GM21367 (cell line): Measurements from ENCODE around the gene HOXC5.
"Not testable (repeated sequence)": the region's sequence is repeated elsewhere in the genome, so short reads cannot be mapped to it uniquely, and the experiment has no call there.

Experiments used
- ATAC-seq: cut with Tn5 transposase; IDR thresholded peaks from one replicate; pipeline ENCODE4 v1.9.1; 2021; ENCODE audit not compliant: unreplicated experiment

The HOXC5 gene

DNA sequence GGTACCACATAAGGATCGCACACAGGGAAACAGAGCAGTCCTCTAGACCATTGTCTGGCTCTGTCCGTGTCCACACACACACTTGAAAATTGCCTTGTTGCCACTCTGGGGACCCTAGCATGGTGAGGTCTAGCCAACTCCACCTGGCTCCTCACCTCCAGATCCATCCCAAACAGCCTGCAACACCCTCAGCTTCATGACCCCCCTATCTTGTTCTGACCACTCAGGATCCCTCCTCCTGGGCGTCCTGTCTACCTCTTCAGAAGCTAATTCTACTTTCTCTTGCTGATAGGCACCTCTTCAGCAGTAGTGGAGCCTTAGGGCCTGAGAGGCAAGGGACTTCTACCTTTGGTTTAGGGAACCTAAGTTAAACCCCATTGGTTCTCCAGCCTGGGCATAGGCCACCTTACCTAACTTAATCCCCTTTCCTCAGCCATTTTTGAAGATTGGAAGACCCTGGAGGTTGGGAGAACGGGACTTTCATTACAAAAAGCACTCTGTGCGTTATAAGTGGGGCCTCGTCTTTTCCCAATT, 697 bp upstream of the HOXC5 start:
- ATAC-seq = no peak

DNA sequence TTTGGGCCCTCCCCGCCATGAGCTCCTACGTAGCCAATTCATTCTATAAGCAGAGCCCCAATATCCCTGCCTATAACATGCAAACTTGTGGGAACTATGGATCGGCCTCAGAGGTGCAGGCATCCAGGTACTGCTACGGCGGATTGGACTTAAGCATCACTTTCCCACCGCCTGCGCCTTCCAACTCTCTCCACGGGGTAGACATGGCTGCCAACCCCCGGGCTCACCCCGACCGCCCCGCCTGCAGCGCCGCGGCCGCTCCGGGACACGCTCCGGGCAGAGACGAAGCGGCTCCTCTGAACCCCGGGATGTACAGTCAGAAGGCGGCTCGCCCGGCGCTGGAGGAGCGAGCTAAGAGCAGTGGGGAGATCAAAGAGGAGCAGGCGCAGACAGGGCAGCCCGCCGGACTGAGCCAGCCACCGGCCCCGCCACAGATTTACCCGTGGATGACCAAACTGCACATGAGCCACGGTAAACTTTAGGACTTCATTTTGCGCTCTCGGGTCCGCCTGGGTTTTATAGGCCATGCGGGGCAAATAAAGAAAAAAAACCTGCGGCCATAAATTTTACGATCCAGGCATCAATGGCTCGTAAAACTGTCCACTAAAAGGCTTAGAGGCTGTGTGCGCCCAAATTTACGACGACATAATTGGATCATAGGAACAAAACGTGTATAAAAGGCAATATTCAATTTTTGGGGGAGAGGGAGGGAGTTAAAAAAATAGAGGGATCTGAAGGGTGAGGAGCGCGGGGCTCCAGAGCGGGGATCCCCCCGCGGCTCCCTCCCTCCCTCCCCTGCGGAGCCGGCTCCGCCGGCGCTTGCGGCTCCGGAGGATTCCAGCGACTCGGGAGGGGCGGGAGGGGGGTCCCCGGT, 493 bp downstream of the HOXC5 start:
- no peak for ATAC-seq

DNA sequence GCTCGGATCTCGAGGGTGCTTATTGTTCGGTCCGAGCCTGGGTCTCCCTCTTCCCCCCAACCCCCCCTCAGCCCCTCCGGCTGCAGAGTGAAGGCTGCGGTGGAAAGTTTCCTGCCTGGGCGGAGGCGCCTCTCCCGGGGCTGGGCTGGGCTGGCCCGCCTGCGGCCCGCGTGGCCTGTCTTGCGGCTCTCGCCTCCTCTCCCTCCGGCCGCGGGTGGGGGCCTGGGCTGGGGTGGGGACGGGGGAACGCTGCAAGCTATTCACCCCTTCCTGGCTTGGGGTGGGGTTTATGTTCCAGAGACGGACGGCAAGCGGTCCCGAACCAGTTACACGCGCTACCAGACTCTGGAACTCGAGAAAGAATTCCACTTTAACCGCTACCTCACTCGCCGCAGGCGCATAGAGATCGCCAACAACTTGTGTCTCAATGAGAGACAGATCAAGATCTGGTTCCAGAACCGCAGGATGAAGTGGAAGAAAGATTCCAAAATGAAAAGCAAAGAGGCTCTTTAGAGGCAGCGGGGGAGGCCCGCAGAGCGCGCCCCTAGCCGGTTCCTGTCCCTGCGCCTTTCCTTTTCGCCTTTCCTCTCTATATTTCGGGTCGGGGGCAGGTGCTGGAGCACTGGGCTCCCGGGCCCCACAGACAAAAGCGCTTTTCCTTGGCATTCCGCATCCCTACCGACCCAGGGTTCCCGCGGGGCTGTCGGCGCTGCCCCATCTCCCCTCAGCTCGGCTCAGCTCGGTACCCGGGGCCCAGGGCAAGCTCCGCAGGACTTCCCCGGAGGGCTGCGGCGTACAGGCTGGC, 1.3 kb downstream of the HOXC5 start:
- ATAC-seq = no peak

DNA sequence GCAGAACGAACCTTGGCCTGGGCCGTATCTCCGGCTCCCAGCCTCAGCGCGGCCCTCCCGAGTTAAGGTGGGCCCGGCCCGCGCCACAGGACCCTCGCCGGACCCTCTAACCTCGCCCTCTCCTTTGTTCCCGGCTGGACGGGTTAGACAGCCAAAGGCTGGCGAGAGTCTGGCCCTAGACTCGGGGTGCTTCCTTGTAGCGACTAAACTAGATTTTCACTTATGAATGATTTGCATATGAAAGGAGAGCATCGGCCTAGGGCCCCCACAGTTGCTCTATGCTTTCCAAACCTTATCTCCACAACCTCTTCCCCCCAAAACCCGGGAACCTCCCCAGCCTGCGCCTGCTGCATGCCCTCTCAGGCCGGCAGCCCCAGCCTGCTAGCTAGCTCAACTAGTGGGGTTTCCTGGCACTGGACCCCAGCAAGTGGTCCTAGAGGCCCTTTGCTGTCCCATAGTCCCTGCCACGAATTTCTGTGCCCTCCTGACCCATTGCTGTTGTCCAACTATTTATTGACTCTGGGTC, 2.0 kb downstream of the HOXC5 start:
- no peak for ATAC-seq

DNA sequence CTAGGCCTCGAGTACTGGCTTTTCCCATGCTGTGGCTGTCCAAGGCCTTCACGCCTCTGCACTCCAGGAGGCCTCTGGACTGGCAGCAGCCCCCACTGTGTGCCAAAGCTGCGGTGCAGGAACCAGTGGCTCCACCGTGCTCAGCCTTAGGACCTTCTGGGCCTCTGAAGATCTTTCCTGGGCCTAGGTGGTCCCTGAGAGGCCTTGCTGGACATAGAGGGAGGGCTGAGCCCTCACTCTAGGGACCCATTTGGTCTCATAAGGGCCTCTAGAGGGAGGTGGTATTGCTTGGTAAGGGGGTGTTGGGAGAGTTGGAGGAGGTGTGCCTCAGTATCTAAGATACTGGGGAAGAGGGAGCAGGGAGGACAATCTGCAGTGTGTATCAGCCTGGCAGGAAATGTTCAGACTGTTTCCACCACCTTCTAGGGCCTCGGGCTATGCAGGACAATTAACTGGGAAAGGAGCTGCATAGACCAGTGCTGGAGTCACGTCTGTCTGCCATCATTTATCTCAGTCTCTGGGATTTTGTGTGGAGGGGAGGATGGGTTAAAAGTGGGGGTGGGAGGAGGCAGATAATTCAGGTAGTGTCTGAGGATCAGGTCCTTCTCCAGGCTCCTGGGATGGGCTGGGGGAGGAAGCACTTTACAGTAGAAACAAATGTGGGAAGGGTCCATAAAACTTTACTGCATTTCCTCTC, 2.9 kb downstream of the HOXC5 start:
- no peak for ATAC-seq

DNA sequence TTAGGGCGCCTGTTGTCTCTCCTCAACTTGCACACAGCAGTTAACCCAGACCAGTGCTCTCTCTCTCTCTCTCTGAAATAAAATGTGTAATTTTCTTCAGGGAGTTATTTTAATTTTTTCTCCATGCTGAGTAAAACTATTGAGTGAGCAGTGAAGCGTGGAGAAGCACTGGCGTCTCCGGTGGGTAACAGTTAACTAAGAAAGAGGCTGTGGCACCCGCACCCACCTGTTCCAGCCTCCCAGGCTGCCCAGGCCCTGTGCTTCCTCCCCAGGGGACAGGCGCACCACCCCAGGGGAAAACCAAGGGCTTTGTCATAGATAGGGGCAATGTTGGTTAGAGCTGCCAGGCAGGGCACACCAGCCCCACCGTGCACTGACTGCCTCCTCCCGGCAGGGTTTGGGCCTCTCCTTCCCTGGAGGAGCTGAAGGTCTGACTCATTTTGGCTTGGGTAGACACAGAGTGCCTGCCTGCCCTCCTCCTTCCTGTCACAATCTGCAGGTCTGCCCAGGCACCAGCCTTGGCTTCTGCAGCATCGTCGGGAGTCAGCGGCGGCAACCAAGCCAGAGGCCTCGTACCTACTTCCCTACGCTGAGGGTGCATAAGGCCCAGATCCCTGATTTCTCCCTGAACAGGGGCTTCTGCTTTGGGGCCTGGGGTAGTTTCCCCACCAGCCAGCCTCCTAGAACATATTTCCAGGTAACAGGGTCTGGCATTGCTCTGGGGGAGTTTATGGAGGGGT, 3.9 kb downstream of the HOXC5 start:
- no peak for ATAC-seq

DNA sequence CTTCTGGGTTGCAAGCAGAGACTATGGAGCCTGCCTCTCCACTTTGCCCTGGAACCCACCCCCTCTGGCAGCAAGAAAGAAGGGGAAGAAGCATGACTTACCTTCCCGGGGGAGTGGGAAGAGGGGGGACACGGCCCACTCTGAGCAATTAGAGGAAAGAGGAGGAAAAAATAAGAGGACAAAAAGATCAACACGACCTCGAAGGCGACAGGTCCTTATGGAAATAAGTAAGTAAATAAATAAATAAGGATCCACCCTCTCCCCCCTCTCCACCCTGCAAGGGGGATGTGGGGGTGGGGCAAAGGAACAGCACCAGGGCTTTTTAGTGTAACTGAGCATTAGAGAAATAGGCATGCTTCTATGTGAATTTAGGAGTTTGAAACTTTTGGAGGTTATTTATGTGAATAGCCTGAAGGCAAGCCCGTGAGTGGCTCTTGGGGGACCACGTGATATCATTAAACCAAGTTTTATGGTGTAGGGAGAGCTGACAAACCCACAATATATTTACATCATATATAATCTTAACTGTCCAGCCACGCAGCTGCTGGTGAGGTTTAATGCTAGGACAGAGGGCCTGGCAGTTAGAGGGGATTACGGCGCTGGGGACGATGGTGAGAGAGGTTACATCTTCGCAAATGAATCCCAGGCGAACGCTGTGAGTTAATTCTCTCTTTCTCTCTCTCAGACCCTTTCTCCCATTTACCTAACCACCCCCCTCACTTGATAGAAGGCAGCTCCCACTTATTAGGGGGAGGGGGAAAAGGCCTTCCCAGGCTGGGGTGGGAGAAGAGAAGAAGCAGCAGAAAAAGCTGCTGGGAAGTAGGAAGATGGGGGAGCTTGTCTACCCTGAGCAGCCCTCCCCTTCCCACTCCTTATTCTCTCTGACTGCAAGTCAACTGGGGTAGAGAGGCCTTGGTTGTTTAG, 4.8 kb downstream of the HOXC5 start:
- no peak for ATAC-seq

DNA sequence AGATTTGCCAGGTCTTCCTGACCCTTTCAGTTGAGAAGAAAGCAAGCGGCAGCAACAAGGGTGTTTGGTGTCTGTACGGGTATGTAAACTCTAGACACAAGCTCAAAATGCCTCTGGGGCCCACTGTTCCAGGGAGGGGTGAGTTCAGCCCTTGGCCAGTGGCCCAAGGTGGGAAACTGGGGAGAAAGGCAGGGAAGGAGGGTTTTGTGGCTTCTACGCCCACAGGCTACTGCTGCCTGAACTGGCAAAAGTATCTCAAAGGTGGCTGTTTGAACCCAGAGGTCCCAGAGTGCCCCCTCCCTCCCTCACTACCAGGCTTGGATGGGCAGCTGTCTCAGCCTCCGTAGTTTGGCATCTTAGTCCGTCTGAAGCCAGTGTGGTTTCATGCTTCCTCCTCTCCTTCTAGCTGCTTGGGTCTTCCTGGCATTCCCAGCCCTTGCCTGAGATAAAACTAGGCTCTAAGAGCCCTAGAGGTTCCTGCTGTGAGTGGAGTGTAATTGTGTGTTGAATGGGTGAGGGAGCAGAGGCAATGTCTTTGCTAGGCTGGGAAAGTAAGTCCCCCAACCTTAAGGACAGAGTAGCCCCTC, 5.5 kb downstream of the HOXC5 start:
- ATAC-seq = no peak

DNA sequence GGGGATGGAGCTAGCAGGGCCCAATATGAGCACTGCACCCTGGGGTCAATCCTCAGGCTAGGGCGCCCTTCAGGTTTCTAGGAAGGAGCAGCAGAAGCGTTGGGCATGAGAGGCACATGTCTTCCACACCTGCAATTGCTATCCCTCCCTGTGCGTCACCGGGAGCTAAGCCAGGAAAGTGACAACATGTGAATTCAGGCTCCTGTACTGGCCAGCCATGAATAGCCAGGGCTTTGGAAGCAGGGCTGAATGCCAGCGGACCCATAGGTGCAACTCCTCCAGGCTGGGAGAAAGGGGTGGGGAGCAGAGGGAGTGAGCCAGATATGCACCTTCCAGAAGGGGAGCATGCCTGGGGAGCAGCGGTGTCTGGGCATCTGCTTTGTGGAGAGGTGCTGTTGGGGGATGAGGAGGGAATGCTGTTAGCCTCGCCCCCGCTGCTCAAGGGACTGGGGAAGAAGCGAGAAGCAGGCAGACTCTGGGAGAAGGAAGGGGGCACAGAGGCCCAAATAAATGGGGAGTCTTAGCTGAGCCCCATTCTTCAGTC, 6.1 kb downstream of the HOXC5 start:
- no peak for ATAC-seq

DNA sequence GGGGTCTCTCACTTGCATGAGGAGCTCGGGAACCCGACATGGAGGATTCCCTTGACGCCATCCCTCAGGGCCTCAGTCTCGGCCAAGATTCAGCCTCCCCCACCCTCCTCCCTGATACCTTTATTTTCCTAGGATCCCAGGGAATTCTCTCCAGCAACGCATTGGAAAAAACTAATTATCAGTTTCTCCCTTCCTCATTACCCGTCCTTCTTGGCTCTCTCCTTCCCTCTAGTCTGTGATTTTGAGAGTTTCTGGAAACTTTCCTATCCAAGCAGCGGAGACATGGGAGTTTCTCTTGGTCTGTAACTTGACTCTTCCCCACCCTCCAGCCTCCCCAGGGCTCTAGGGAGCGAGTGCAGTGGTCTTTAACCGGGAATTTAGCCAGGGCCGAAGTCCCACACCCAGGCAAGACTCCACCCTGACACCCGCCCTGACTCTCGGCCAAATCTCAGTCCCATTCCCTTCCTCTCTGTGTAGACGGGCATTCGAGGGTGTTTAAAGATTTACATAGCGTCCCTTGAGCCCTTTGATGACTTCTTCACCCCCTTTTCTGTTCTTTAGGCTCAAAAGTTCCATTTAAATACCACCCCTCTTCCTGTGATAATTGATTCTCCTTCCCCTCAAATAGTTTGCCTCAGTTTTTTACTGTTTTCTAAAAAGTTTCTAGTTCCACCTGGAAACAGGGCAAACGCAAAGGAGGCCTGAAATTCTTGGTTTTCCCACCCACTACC, 6.7 kb downstream of the HOXC5 start:
- no peak for ATAC-seq

DNA sequence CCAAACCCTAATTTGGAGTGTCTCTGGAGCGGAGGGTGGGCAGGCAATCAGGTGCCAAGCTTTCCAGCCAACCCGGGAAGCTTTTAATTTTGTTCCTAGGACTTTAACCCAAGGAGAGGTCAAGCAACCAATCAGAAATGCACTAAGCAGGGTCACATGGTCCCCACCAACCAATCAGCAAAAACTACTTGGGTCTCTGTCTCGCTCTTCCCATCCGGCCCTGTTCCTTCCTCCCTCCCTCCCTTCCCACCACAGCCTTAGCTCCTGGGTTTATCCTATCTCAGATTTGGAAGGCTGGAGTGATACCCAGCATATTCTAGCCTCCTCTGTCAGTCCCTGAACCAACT, 7.3 kb downstream of the HOXC5 start:
- ATAC-seq = no peak

DNA sequence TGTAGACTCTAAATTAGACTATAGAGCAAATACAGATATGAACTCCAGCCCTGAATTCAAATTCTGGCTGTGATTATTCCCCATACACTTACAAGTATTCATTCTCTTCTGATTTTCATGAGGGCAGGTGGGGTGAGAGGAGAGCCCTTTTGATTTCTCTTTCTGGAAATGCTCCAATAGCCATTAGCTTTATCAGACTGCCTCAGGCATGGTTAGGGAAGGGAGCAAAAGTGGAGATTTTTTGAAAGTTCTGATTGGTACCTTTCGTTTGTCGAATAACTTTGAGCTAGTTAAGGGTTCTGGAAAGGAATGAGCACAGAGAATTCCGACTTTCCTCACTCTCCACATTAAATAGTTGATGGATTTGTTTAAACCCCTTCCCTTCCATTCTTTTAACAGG, 7.8 kb downstream of the HOXC5 start:
- ATAC-seq = no peak

DNA sequence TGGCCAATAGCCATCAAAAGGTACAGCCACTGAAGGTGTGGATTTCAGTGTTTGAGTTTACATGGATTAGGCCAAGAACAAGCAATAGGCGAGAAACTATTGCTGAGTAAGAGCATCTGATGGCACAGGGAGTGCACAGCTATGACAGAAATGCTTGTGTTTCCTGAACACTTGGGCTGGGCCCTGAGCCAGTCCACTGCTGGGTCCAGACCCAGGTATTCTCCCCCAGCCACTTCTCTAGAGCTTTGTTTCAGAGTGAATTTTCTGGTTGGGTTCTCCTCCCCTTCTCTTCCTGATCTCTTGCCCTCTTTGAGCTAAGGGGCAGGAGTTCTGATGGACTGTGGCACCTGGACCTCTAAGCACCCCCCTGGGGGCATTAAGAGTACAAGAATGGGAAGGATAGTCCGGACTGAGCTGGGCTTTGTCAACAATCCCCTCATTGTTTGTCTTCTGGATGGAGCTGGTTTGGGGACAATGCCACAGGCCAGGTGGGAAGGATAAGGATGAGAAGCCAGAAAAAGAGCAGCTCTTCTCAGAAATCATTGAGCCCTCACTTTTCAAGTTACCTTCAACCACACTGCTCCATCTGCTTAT, 8.3 kb downstream of the HOXC5 start:
- ATAC-seq = no peak

DNA sequence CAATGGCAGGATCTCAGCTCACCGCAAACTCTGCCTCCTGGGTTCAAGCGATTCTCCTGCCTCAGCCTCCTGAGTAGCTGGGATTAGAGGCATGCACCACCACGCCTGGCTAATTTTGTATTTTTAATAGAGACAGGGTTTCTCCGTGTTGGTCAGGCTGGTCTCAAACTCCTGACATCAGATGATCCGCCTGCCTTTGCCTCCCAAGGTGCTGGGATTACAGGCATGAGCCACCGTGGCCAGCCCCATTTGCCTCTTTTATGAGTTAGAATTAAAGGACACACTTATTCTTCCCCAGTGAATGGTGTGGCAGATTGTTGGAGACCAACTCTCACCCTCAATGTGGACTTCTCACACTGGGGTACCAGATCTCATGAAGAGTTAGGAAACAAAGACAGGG, 9.2 kb downstream of the HOXC5 start:
- ATAC-seq = not testable (repeated sequence)

DNA sequence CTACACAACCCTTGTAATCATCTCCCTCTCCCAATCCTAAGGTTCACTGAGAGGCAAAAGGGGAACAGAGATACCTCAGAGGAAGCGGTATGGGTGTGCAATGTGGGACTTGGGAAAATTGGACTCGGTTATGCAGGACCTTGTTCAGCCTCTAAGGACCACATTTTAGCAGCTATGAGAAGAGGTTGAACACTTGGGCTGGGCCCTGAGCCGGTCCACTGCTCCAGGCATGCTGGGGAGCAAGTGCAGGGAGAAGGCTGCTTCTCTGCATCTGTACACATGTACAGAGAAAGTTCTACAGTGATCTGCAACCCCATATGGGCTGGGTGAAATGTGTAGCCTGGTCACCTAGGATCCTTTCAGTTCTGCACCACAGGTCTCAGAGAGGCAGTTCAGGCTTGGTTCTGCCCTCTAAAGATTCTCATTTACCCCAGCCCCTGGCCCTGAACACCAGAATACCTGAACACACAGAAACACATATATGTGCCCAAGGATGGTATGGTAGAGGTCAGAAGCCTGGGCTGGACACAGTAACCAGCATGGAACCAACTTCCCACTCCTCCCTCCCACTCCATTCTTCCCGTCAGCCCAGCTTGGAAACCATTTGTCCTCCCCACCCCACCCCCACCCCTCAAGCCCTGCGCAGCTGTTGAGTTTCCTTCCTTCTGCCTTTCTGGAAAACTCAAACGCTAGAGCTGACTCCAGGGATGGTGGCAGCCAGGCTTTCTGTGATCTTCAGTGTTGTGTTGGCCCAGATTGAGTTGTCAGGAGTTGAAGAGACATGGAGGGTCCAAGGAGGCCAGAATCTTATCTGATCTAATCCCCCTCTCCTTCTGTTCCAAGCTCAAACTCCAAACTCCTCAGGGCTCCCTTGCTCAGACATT, 10.4 kb downstream of the HOXC5 start:
- ATAC-seq = no peak

DNA sequence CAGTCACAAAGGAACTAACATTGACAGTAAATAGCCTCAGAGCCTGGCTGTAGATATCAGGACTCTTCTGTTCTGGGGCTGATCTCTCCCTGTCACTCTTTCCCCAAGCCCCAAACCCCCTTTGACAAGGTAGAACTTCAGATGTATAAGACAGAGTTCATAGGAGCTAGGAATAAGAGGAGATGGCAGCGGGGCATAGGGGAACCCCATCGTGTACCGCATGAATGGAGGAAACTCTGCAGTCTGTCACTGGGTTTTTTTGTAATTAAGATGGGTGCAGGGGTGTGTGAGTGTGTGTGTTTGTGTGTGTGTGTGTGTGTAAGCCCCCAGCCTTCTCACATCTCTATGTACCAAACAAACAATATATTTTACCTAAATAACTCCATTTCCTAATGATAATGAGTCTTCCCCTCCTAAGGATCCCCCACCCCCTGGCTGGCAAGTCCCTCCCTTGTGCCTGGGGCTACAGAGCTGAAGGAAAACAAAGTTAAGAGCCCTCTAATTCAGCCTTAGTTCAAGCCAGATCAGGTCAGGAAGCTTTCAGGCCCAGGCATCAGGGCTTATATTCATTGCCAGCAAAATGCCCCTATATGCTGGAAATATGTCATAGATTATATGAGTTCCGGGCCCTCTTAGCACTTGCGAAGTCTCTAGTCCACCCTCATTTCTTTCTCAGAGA, 11.7 kb downstream of the HOXC5 start:
- ATAC-seq = no peak
